Measurements from ENCODE around the gene NRARP. TPM values are rescaled to one million over a fixed set of nuclear protein-coding genes. Genes with fewer than 3 reads are reported as not detected.

NRARP gene
- total RNA-seq, 1 donor from 2014 or later, result 0.55 TPM

- DNase-seq (ENCODE audit: low read depth), result no peak
These were observed 3.5 kb downstream of the NRARP start for GRCh38 chr9:137298401-137299202.

GRCh38 chr9:137297966-137298365 lies 4.1 kb downstream of the NRARP start:
- DNase-seq (ENCODE audit: low read depth), result no peak

DNA sequence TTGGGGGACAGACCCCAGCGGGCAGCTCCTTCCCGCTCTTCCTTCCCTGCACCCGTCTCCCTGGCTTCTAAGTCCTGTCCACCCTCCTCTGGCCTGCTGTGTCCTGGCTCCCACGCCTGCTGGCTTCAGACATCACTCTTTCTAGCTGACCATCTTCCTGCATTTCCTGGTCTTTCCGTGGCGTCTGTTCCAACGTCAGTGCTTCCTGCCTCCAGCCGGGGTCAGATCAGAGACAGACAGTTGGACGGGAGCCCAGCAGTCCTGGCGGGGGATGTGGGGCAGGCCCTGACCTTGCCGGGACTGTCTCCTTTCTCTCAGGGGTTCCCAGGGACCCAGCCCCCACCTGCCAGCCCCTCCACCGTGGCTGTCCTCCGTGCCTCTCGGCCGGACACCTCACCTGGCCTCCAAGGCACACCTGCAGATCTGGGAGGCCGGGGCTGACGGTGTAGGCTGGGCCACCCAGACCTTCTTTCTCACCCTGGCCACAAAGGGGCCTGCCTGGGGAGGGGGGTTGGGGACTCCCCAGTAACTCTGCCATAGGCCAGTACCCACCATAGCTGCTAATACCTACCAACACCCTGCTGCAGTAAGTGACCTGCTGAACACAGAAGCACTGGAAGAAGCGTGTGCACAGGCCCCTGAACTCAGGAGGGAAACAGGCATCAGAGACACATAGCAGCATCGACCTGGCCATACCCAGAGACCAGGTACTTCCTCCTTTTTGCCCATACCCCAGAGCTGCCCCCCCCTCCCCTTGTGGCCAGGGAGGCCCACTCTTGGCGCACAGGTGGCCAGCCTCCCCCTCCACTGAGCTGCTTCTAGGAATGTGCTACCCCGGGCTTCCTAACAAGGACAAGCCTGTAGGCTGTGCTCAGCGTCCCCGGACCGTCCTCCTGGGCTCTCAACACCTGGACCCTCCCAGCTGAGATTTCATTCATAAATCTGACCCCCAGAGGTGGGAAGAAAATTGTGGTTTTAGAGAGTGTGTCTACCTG lies 5.1 kb downstream of the NRARP start:
- no peak for DNase-seq (ENCODE audit: low read depth)

DNA sequence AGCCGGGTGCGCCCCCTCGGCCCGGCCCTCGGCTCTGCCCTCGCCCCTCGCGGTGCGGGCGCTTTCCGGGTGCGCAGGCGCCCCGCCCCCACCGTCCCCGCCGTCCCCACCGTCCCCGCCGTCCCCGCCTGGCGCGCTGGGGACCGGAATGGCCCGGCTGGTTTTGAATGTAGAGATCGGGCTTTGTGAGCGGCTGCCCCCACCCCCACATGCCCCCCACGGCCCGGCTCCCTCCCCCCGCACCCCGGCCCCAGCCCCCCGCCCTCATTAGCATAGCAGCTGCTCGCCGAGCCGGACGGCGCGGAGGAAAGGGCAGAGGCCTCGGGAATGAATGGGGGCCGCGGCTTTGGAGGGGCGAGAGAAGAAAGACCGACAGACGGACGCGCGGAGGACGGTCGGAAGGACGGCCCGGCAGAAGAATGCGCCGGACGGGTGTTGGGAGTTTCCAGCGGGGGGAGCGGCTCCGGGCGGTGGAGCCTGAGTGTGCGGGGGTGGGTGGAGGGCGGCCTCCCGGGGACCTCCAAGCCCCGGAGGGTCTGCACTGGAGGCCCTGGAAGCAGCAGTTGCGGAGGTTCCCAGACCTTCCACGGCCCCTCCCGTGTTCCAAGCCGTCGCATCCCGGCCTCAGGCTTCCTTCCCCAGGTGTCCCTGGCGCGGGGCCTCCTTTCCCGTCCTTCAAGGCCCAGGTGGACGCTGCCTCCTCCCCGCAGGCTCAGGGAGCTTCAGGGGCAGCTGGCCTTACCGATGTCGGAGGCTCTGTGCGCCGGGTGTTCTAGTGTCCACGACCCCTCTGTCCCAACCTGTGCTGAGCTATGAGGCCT lies 6.0 kb downstream of the NRARP start:
- DNase-seq (ENCODE audit: low read depth), result no peak

DNA sequence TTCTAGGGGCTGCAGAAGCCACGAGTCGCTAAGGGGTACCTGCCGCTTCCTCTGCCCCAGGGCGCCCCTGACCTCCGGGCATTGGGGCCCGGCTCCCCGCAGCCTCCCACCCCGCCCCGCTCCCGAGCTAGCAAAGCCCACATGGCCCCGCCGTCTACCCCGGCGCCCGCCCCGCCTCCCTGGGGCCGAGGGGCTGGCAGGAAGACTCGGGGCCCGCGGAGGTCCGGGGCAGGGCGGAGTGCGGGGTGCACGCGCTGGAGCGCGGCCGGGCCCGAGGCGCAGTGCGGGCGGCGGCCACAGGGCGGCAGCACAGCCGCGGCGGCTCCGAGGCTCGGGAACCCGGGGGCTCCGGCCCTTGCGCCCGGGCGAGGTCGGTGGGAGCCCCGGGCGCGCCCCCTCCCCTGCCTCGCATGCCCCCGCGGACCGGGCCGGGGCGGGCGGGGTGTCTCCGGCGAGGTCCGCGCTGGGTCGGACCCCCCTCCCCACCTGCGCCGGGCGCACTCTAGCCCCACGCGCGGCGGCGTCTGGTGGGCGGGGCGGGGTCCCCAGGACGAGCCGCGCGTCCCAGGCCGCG lies 6.7 kb downstream of the NRARP start:
- DNase-seq (ENCODE audit: low read depth), result no peak

DNA sequence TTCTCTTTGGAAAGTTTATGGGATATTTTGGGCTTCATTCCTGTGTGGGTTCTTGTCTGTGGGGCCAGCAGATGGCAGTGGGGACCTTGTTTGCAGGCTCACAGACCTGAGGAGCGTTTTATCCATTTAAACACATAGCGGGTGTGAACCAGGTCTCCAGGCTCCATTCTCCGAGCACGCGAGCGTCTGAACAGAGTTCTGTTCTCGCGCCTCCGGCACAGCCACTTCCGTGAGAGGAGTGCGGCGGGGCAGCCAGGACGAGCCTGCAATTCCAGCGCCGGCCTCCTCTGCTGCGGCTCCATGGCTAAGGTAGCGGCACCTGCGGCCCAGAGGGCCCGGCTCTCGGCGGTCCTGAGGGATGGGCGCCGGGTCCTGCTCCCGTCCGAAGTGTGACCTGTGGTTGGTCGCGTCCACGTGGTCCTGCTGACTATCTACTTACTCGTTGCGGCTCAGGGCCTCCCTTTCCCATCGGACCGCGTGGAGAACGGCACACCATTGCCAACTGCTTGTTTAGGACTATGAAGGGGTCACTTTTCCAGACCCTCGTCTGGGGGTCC lies 7.3 kb downstream of the NRARP start:
- DNase-seq (ENCODE audit: low read depth), result peak; percentile 27

GRCh38 chr9:137294091-137294680 lies 7.9 kb downstream of the NRARP start:
- DNase-seq (ENCODE audit: low read depth), result peak; percentile 63

- DNase-seq (ENCODE audit: low read depth), result peak; percentile 64
These were observed 8.5 kb downstream of the NRARP start for GRCh38 chr9:137293482-137294090.

DNA sequence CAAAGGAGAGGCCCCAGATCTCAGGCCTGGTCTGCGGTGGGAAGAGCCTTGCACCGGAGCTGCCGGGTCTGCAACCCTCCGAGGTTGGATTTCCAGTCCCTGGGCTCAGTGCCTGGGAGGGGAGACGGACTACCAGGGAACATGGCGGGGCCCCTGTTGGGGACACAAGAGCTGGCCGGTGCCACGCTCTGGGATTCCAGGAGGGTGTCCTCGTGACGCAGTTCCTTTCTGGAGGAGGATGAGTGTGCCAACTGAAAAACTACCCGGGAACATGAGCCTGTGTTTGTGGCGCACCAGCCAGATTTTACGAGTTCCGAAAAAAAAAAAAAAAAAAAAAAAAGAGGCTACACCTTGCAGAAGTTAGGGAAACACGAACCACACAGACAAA lies 9.0 kb downstream of the NRARP start:
- DNase-seq (ENCODE audit: low read depth), result no peak

- DNase-seq (ENCODE audit: low read depth), result peak; percentile 65
These were observed 15.1 kb downstream of the NRARP start for GRCh38 chr9:137286975-137287383.

DNA sequence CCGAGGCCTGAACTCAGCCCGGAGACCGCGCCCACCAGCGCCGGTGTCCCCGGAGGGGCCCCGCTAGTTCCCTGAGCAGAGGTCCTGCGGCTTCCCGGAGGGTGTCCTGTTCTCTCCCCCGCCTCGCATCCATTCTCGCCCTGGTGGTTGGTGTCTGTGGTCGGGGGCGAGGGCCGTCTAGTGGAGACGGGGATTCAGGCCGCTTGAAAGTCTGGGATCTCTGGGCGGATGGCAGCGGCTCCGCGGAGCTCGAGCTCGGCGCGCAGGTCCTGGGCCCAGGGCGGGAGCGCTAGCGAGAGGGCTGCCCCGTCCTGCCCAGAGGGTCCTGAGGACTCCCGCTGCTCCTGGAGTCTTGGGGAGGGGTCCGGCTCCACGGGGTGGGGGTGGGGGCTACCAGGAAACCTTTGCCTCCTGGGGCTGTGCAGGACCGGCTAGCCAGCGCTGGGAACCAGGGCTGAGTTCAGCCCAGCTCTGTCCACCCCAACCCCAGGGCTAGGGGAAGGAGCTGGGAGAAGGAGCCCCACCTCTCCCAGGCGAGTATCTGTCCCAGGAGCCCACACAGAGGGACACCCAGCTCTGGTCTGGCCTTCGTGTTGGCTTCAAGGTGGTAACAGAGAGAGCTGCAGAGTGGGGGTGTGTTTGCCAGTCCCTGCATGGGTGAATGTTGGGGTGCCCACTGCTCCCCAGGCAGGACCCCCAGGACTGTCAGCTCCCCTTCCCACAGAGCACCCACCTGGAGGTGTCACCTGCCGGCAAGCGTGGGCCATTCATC lies 20.5 kb downstream of the NRARP start:
- no peak for DNase-seq (ENCODE audit: low read depth)

- DNase-seq (ENCODE audit: low read depth), result no peak
These were observed 21.4 kb downstream of the NRARP start for GRCh38 chr9:137280474-137281344.

GRCh38 chr9:137279741-137280473 lies 22.2 kb downstream of the NRARP start:
- no peak for DNase-seq (ENCODE audit: low read depth)

- DNase-seq (ENCODE audit: low read depth), result no peak
These were observed 23.1 kb downstream of the NRARP start for GRCh38 chr9:137278721-137279711.

DNA sequence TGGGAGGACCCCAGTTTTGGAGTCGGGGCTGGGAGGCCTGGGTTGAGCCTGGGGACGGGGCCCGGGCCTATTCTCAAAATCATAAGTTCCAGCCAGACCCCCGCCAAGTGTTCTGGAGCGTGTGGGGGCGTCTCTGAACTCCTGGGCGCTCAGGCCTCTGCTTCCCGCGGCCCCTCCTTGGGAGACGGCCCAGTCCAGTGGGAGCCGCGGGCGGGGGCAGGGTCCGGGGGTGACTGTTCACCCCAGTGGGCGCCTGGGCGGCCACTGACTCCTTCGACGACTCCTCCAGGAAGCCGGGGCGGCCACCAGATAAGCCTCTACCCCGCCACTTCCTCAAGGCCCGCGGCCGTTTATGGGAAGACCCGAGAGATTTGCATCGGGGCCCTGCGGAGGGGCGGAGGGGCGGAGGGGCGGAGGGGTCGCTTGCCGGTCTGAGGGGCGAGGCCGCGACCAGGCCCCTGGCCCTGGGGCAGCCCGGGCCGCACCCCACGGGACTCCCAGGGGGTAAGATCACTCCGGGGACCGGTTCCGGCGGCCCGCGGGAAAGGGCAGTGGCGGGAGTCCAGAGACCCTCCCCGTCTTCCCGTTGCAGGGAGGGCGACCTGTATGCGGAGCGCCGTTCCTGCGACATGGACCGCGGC lies 23.9 kb downstream of the NRARP start:
- no peak for DNase-seq (ENCODE audit: low read depth)
